Activated naive CD4-positive, alpha-beta T cell treated with anti-CD3 and anti-CD28 coated beads, Interleukin-2, amount 50 U/mL, for 24 hours (primary cell): ENCODE measurements around the gene HSP90AB1.
"Not testable (repeated sequence)": the region's sequence is repeated elsewhere in the genome, so short reads cannot be mapped to it uniquely, and the experiment has no call there.

ENCODE experiments used
- H3K27ac Mint-ChIP-seq: one replicate; pipeline ENCODE4 v1.8.0; 2021; ENCODE audit warnings: mild to moderate bottlenecking, mixed read lengths
- H3K27me3 Mint-ChIP-seq: one replicate; pipeline ENCODE4 v1.8.0; 2021; ENCODE audit warnings: mixed read lengths
- H3K36me3 Mint-ChIP-seq: one replicate; pipeline ENCODE4 v1.8.0; 2021; ENCODE audit warnings: mixed read lengths
- H3K4me1 Mint-ChIP-seq: one replicate; pipeline ENCODE4 v1.8.0; 2021; ENCODE audit warnings: mixed read lengths
- H3K4me3 Mint-ChIP-seq: one replicate; pipeline ENCODE4 v1.8.0; 2021; ENCODE audit warnings: mild to moderate bottlenecking, mixed read lengths
- H3K9me3 Mint-ChIP-seq: one replicate; pipeline ENCODE4 v1.8.0; 2021; ENCODE audit warnings: mixed read lengths

HSP90AB1 gene

GRCh38 chr6:44228836-44229235 is 18.1 kb upstream of the HSP90AB1 start:
- peaks cover 15% of the 10 kb centered on the region for H3K4me1 Mint-ChIP-seq
- peaks cover 13% of the 10 kb centered on the region for H3K36me3 Mint-ChIP-seq
- H3K27me3 Mint-ChIP-seq, result no peaks in the 10 kb centered on the region
- no peak overlapping the region for H3K4me3 Mint-ChIP-seq
- no peak overlapping the region for H3K27ac Mint-ChIP-seq
- no peaks in the 10 kb centered on the region for H3K9me3 Mint-ChIP-seq

- H3K9me3 Mint-ChIP-seq, result no peaks in the 10 kb centered on the region
- H3K4me3 Mint-ChIP-seq, result no peak overlapping the region
- H3K4me1 Mint-ChIP-seq, result peaks cover 9% of the 10 kb centered on the region
- H3K36me3 Mint-ChIP-seq, result peaks cover 12% of the 10 kb centered on the region
- H3K27ac Mint-ChIP-seq, result no peak overlapping the region
- H3K27me3 Mint-ChIP-seq, result no peaks in the 10 kb centered on the region
These were observed 17.4 kb upstream of the HSP90AB1 start for GRCh38 chr6:44229376-44230033.

GRCh38 chr6:44230034-44230675 is 16.7 kb upstream of the HSP90AB1 start:
- no peak overlapping the region for H3K27ac Mint-ChIP-seq
- H3K36me3 Mint-ChIP-seq, result peaks cover 10% of the 10 kb centered on the region
- peaks cover 4% of the 10 kb centered on the region for H3K4me1 Mint-ChIP-seq

GRCh38 chr6:44231426-44231825 is 15.5 kb upstream of the HSP90AB1 start:
- H3K27me3 Mint-ChIP-seq, H3K4me3 Mint-ChIP-seq, H3K4me1 Mint-ChIP-seq, H3K27ac Mint-ChIP-seq, H3K9me3 Mint-ChIP-seq: not testable (repeated sequence)
- peaks cover 12% of the 10 kb centered on the region for H3K36me3 Mint-ChIP-seq

More at GRCh38 chr6:44230034-44230675, 16.7 kb upstream of the HSP90AB1 start:
- Mint-ChIP-seq H3K27me3 (no peaks in the 10 kb centered on the region), H3K4me3 (no peak overlapping the region), H3K9me3 (no peaks in the 10 kb centered on the region)

- H3K27me3 Mint-ChIP-seq, result no peaks in the 10 kb centered on the region
- H3K27ac Mint-ChIP-seq, result peak overlapping the region; percentile 62
- H3K36me3 Mint-ChIP-seq, result peaks cover 12% of the 10 kb centered on the region
- H3K4me1 Mint-ChIP-seq, result peaks cover 7% of the 10 kb centered on the region
- no peaks in the 10 kb centered on the region for H3K9me3 Mint-ChIP-seq
- H3K4me3 Mint-ChIP-seq, result no peak overlapping the region
These were observed 14.0 kb upstream of the HSP90AB1 start for GRCh38 chr6:44232676-44233566.

GRCh38 chr6:44233567-44234100 is 13.3 kb upstream of the HSP90AB1 start:
- no peak overlapping the region for H3K4me3 Mint-ChIP-seq
- H3K4me1 Mint-ChIP-seq, result peaks cover 14% of the 10 kb centered on the region
- H3K9me3 Mint-ChIP-seq, result no peaks in the 10 kb centered on the region
- H3K27me3 Mint-ChIP-seq, result no peaks in the 10 kb centered on the region
- H3K27ac Mint-ChIP-seq, result no peak overlapping the region
- peaks cover 12% of the 10 kb centered on the region for H3K36me3 Mint-ChIP-seq

- Mint-ChIP-seq H3K27ac (no peak overlapping the region), H3K36me3 (peaks cover 12% of the 10 kb centered on the region), H3K4me1 (peaks cover 18% of the 10 kb centered on the region), H3K9me3 (no peaks in the 10 kb centered on the region), H3K4me3 (no peak overlapping the region), H3K27me3 (no peaks in the 10 kb centered on the region)
These were observed 12.5 kb upstream of the HSP90AB1 start for GRCh38 chr6:44234101-44235025.

- no peaks in the 10 kb centered on the region for H3K9me3 Mint-ChIP-seq
- peaks cover 12% of the 10 kb centered on the region for H3K36me3 Mint-ChIP-seq
These were observed 11.6 kb upstream of the HSP90AB1 start for GRCh38 chr6:44235269-44235668.

GRCh38 chr6:44235891-44236516 is 10.9 kb upstream of the HSP90AB1 start:
- peaks cover 10% of the 10 kb centered on the region for H3K36me3 Mint-ChIP-seq
- H3K27me3 Mint-ChIP-seq, result no peaks in the 10 kb centered on the region
- H3K9me3 Mint-ChIP-seq, result no peaks in the 10 kb centered on the region
- H3K4me3 Mint-ChIP-seq, result peak overlapping the region; percentile 23
- peaks cover 18% of the 10 kb centered on the region for H3K4me1 Mint-ChIP-seq
- no peak overlapping the region for H3K27ac Mint-ChIP-seq

More at GRCh38 chr6:44235269-44235668, 11.6 kb upstream of the HSP90AB1 start:
- Mint-ChIP-seq H3K4me3 (no peak overlapping the region), H3K4me1 (peaks cover 18% of the 10 kb centered on the region), H3K27me3 (no peaks in the 10 kb centered on the region), H3K27ac (no peak overlapping the region)

- Mint-ChIP-seq H3K4me1 (peaks cover 18% of the 10 kb centered on the region), H3K36me3 (peaks cover 6% of the 10 kb centered on the region), H3K4me3 (peak overlapping the region; percentile 87)
These were observed 9.7 kb upstream of the HSP90AB1 start for GRCh38 chr6:44237021-44237812.

GRCh38 chr6:44237813-44238433 is 9.0 kb upstream of the HSP90AB1 start:
- H3K4me1 Mint-ChIP-seq, result peaks cover 18% of the 10 kb centered on the region
- peak overlapping the region; percentile 87 for H3K4me3 Mint-ChIP-seq
- peak overlapping the region; percentile 91 for H3K27ac Mint-ChIP-seq
- H3K27me3 Mint-ChIP-seq, result no peaks in the 10 kb centered on the region
- H3K36me3 Mint-ChIP-seq, result peaks cover 2% of the 10 kb centered on the region
- H3K9me3 Mint-ChIP-seq, result no peaks in the 10 kb centered on the region

More at GRCh38 chr6:44237021-44237812, 9.7 kb upstream of the HSP90AB1 start:
- Mint-ChIP-seq H3K9me3 (no peaks in the 10 kb centered on the region), H3K27me3 (no peaks in the 10 kb centered on the region), H3K27ac (peak overlapping the region; percentile 91)

- H3K4me1 Mint-ChIP-seq, result peaks cover 18% of the 10 kb centered on the region
- peak overlapping the region; percentile 87 for H3K4me3 Mint-ChIP-seq
- H3K9me3 Mint-ChIP-seq, result no peaks in the 10 kb centered on the region
- H3K27ac Mint-ChIP-seq, result peak overlapping the region; percentile 74
- peaks cover 1% of the 10 kb centered on the region for H3K36me3 Mint-ChIP-seq
- H3K27me3 Mint-ChIP-seq, result no peaks in the 10 kb centered on the region
These were observed 8.1 kb upstream of the HSP90AB1 start for GRCh38 chr6:44238687-44239350.

- Mint-ChIP-seq H3K4me3 (no peak overlapping the region), H3K27me3 (peaks cover 2% of the 10 kb centered on the region), H3K36me3 (peaks cover 9% of the 10 kb centered on the region), H3K4me1 (peaks cover 16% of the 10 kb centered on the region), H3K9me3 (no peaks in the 10 kb centered on the region), H3K27ac (no peak overlapping the region)
These were observed 3.6 kb upstream of the HSP90AB1 start for GRCh38 chr6:44243345-44243744.
